Mononuclear cell (primary cell): ENCODE data around the gene PRRT1B. TPM values are rescaled to one million over a fixed set of nuclear protein-coding genes. Genes with fewer than 3 reads are reported as not detected.

Experiments
- H3K27me3 ChIP-seq: 2 replicates; pipeline ENCODE4 v1.6.0; 2011; ENCODE audit warnings: low read length, control low read depth; ENCODE audit not compliant: insufficient read depth
- H3K4me1 ChIP-seq: 2 replicates; pipeline ENCODE4 v1.5.1; 2011; ENCODE audit warnings: mild to moderate bottlenecking, low read length, control low read depth; ENCODE audit not compliant: insufficient read depth
- H3K4me3 ChIP-seq: 2 replicates; pipeline ENCODE4 v1.5.1; 2011; ENCODE audit warnings: mild to moderate bottlenecking, low read length, moderate library complexity
- H3K9me3 ChIP-seq: 2 replicates; pipeline ENCODE4 v1.5.1; 2011; ENCODE audit warnings: low read depth, mild to moderate bottlenecking, control low read depth, low read length
- total RNA-seq: library from RNA; depleted of rRNA; stranded (reverse); fragments of >200 nt; gene quantifications from one replicate; pipeline ENCODE4 v1.2.3, GENCODE V29; 2012

Gene PRRT1B
- total RNA-seq, 1 donor = not detected

- no peaks in the 10 kb centered on the region for H3K9me3 ChIP-seq
- peaks cover 28% of the 10 kb centered on the region for H3K4me1 ChIP-seq
- no peak overlapping the region for H3K4me3 ChIP-seq
- H3K27me3 ChIP-seq = no peaks in the 10 kb centered on the region
These were observed 33.6 kb downstream of the PRRT1B start for GRCh38 chr9:131578731-131579504.

- H3K9me3 ChIP-seq = no peaks in the 10 kb centered on the region
- H3K27me3 ChIP-seq = no peaks in the 10 kb centered on the region
These were observed 34.5 kb downstream of the PRRT1B start for GRCh38 chr9:131579789-131580211.

GRCh38 chr9:131580358-131580757 lies 35.0 kb downstream of the PRRT1B start:
- Histone ChIP-seq H3K9me3 (no peaks in the 10 kb centered on the region), H3K27me3 (no peaks in the 10 kb centered on the region), H3K4me3 (no peak overlapping the region), H3K4me1 (peaks cover 43% of the 10 kb centered on the region)

More at GRCh38 chr9:131579789-131580211, 34.5 kb downstream of the PRRT1B start:
- Histone ChIP-seq H3K4me3 (no peak overlapping the region), H3K4me1 (peaks cover 37% of the 10 kb centered on the region)

GRCh38 chr9:131582056-131582455 lies 36.7 kb downstream of the PRRT1B start:
- no peak overlapping the region for H3K4me3 ChIP-seq
- H3K27me3 ChIP-seq = no peaks in the 10 kb centered on the region
- H3K9me3 ChIP-seq = no peaks in the 10 kb centered on the region
- H3K4me1 ChIP-seq = peaks cover 56% of the 10 kb centered on the region

- H3K9me3 ChIP-seq = no peaks in the 10 kb centered on the region
- no peaks in the 10 kb centered on the region for H3K27me3 ChIP-seq
- peaks cover 56% of the 10 kb centered on the region for H3K4me1 ChIP-seq
- no peak overlapping the region for H3K4me3 ChIP-seq
These were observed 37.4 kb downstream of the PRRT1B start for GRCh38 chr9:131582466-131583336.

GRCh38 chr9:131583337-131583645 lies 38.0 kb downstream of the PRRT1B start:
- Histone ChIP-seq H3K9me3 (no peaks in the 10 kb centered on the region), H3K27me3 (no peaks in the 10 kb centered on the region), H3K4me1 (peaks cover 51% of the 10 kb centered on the region), H3K4me3 (no peak overlapping the region)

- Histone ChIP-seq H3K9me3 (no peaks in the 10 kb centered on the region), H3K4me1 (peaks cover 44% of the 10 kb centered on the region), H3K27me3 (no peaks in the 10 kb centered on the region), H3K4me3 (no peak overlapping the region)
These were observed 38.7 kb downstream of the PRRT1B start for GRCh38 chr9:131583836-131584555.

- H3K27me3 ChIP-seq = no peaks in the 10 kb centered on the region
- peaks cover 36% of the 10 kb centered on the region for H3K4me1 ChIP-seq
- no peak overlapping the region for H3K4me3 ChIP-seq
- no peaks in the 10 kb centered on the region for H3K9me3 ChIP-seq
These were observed 39.5 kb downstream of the PRRT1B start for GRCh38 chr9:131584858-131585257.

- Histone ChIP-seq H3K4me3 (no peak overlapping the region), H3K27me3 (no peaks in the 10 kb centered on the region), H3K9me3 (no peaks in the 10 kb centered on the region), H3K4me1 (peaks cover 40% of the 10 kb centered on the region)
These were observed 40.1 kb downstream of the PRRT1B start for GRCh38 chr9:131585375-131585774.

- Histone ChIP-seq H3K4me1 (peaks cover 57% of the 10 kb centered on the region), H3K27me3 (no peaks in the 10 kb centered on the region), H3K4me3 (no peak overlapping the region), H3K9me3 (no peaks in the 10 kb centered on the region)
These were observed 42.0 kb downstream of the PRRT1B start for GRCh38 chr9:131587331-131587730.

GRCh38 chr9:131587906-131588305 lies 42.6 kb downstream of the PRRT1B start:
- Histone ChIP-seq H3K9me3 (no peaks in the 10 kb centered on the region), H3K27me3 (no peaks in the 10 kb centered on the region), H3K4me3 (no peak overlapping the region), H3K4me1 (peaks cover 57% of the 10 kb centered on the region)

GRCh38 chr9:131588396-131588795 lies 43.1 kb downstream of the PRRT1B start:
- H3K4me1 ChIP-seq = peaks cover 55% of the 10 kb centered on the region

GRCh38 chr9:131589124-131589711 lies 43.9 kb downstream of the PRRT1B start:
- H3K4me1 ChIP-seq = peaks cover 47% of the 10 kb centered on the region
- no peak overlapping the region for H3K4me3 ChIP-seq
- H3K9me3 ChIP-seq = no peaks in the 10 kb centered on the region
- no peaks in the 10 kb centered on the region for H3K27me3 ChIP-seq

More at GRCh38 chr9:131588396-131588795, 43.1 kb downstream of the PRRT1B start:
- no peaks in the 10 kb centered on the region for H3K9me3 ChIP-seq
- H3K4me3 ChIP-seq = no peak overlapping the region
- H3K27me3 ChIP-seq = no peaks in the 10 kb centered on the region

- no peaks in the 10 kb centered on the region for H3K27me3 ChIP-seq
- no peaks in the 10 kb centered on the region for H3K9me3 ChIP-seq
- H3K4me3 ChIP-seq = no peak overlapping the region
- peaks cover 39% of the 10 kb centered on the region for H3K4me1 ChIP-seq
These were observed 44.7 kb downstream of the PRRT1B start for GRCh38 chr9:131589993-131590392.

GRCh38 chr9:131590449-131590848 lies 45.1 kb downstream of the PRRT1B start:
- no peak overlapping the region for H3K4me3 ChIP-seq
- no peaks in the 10 kb centered on the region for H3K27me3 ChIP-seq
- H3K9me3 ChIP-seq = no peaks in the 10 kb centered on the region
- peaks cover 36% of the 10 kb centered on the region for H3K4me1 ChIP-seq
